GM19372 (cell line): ENCODE results near the gene MATK.
"Not testable (repeated sequence)": the region's sequence is repeated elsewhere in the genome, so short reads cannot be mapped to it uniquely, and the experiment has no call there.

Experiments
- ATAC-seq: cut with Tn5 transposase; IDR thresholded peaks from one replicate; pipeline ENCODE4 v1.9.1; 2021; ENCODE audit warnings: mild to moderate bottlenecking, low read depth, moderate library complexity; ENCODE audit not compliant: unreplicated experiment

The MATK gene

GRCh38 chr19:3757705-3758104 is 28.5 kb downstream of the MATK start:
- ATAC-seq: not testable (repeated sequence)

GRCh38 chr19:3753631-3754410 is 32.4 kb downstream of the MATK start:
- no peak for ATAC-seq

DNA sequence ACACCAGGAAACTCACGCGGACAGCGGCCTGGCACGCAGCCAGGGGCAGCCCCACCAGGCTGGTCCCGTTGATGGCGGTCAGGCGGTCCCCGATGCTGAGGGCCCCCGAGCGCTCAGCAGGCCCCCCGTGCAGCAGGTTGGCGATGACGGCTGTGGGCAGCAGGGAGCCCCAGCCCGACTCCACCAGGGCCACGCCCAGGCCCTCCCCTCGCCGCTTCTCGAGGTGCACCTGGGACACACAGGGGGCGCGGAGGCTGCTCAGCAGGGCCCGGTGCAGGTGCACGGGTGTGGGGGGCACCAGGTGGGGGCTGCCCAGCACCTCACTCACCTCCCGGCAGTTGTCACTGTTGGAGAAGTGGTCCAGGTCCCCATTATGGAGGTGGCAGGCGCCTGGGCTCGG is 33.7 kb downstream of the MATK start:
- no peak for ATAC-seq

GRCh38 chr19:3751236-3751635 is 34.9 kb downstream of the MATK start:
- ATAC-seq: no peak

GRCh38 chr19:3750211-3750610 is 36.0 kb downstream of the MATK start:
- ATAC-seq: no peak

DNA sequence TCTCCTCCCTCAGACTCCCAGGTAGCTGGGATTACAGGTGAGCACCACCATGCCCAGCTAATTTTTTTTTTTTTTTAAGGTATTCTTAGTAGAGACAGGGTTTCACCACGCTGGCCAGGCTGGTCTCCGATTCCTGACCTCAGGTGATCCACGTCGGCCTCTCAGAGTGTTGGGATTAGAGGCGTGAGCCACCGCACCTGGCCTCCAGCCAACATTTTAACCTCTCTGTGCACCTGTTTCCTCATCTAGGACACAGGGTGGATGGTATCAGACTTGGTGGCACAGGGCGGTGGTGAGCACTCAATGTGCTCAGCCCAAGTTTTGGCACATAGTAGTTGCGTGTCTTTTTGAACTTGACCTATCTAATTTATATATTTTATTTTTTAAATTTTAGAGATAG is 37.2 kb downstream of the MATK start:
- ATAC-seq: no peak

GRCh38 chr19:3746371-3747056 is 39.7 kb downstream of the MATK start:
- ATAC-seq: no peak

- ATAC-seq: no peak
Observed at GRCh38 chr19:3745363-3746045, 40.7 kb downstream of the MATK start.

DNA sequence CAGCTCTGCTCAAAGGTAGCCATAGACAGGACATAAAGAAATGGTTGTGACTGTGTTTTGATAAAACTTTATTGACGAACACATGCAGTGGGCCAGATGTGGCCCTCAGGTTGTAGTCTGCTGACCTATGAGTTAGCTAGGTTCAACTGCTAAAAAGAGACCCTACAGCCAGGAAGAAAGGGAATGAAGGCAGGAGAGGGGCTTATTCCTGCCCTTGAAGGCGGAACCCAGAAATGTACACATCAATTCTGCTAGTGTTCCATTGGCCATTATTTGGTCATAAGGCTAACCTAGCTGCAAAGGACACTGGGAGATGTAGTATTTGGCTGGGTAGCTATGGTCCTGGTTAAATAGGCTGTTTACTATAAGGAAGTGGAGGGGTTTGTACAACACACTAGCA is 42.7 kb downstream of the MATK start:
- ATAC-seq: no peak

DNA sequence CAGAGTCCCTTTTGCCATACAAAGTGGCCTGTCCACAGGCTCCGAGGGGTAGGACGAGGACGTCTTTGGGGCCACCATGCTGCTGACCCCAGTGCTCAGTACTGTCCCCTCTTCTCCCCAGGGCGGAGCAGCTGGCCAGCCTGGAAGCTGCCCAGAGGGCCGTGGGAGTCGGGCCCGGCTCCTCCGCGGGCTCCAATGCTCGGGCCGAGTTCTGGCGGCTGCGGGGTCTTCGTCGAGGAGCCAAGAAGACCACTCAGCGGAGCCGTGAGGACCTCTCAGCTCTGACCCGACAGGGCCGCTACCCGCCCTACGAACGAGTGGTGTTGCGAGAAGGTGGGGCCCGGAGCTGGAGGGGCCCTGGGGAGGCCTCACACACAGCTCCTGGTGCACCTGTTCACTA is 45.8 kb downstream of the MATK start:
- no peak for ATAC-seq

DNA sequence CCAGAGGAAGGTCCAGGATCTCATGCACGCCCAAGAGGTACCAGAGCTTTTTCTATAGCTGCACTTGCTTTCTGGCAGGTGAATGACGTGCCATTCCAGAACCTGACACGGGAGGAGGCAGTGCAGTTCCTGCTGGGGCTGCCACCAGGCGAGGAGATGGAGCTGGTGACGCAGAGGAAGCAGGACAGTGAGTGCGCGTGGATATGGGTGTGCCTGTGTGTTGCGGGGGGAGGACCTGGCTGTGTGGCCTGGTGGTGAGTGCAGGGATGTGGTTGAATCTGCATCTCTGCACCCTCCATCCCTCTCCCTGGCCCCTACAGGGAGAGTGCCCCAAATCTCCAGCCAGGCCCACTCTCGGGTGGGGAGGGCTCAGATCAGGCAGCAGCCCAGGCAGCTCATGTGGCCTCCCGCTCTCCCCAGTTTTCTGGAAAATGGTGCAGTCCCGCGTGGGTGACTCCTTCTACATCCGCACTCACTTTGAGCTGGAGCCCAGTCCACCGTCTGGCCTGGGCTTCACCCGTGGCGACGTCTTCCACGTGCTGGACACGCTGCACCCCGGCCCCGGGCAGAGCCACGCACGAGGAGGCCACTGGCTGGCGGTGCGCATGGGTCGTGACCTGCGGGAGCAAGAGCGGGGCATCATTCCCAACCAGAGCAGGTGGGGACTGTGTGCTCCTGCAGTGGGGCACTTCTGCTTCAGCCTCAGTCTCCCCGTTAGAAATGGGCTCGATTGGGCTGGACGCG is 47.5 kb downstream of the MATK start:
- no peak for ATAC-seq

- ATAC-seq: no peak
Observed at GRCh38 chr19:3737487-3738205, 48.5 kb downstream of the MATK start.

DNA sequence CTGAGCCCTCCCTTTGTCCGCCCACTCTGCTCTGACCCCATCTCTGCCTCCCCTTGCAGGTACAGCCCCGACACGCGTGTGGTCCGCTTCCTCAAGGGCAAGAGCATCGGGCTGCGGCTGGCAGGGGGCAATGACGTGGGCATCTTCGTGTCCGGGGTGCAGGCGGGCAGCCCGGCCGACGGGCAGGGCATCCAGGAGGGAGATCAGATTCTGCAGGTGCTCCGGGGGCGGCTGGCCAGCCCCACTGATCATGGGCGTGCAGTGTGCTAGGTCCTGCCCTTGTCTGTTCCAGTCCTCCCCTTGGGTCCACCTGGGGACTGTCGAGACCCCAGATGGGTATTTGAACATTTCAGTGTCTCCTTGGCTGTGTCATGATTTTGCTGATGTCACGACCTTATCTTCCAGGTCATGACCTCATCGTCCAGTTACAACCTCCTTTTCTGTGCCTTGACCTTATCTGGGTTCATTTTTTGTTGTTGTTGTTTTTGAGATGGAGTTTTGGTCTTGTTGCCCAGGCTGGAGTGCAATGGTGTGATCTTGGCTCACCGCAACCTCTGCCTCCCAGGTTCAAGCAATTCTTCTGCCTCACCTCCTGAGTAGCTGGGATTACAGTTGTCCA is 50.0 kb downstream of the MATK start:
- no peak for ATAC-seq

DNA sequence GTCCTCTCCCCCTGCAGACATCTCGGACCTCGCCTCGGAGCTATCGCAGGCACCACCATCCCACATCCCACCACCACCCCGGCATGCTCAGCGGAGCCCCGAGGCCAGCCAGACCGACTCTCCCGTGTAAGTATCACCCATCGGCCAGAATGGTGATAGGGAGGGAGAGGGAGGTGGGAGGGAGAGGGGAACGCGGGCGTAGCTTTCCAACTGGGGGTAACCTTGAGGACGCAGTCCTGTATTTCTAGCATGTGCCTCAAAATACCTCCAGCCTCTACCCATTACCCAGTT is 51.9 kb downstream of the MATK start:
- ATAC-seq: no peak

- ATAC-seq: no peak
Observed at GRCh38 chr19:3733549-3734309, 52.5 kb downstream of the MATK start.

- no peak for ATAC-seq
Observed at GRCh38 chr19:3732108-3732507, 54.1 kb downstream of the MATK start.

DNA sequence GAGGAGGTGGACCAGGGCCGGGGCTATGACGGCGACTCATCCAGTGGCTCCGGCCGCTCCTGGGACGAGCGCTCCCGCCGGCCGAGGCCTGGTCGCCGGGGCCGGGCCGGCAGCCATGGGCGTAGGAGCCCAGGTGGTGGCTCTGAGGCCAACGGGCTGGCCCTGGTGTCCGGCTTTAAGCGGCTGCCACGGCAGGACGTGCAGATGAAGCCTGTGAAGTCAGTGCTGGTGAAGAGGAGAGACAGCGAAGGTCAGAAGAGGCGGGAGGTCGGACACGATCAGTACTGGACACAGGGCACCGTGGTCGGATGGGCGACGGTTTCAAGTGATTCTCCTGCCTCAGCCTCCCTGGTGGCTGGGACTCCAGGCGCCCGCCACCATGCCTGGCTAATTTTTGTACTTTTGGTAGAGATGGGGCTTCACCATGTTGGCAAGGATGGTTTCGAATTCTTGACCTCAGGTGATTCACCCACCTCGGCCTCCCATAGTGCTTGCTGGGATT is 55.7 kb downstream of the MATK start:
- ATAC-seq: no peak
